Loucy (cell line): Measurements from ENCODE around the gene PEDS1.

Experiments
- EZH2phosphoT487 ChIP-seq: fragments of 200-600 bp; IDR thresholded peaks from 2 replicates; pipeline ENCODE4 v1.6.1; 2018; ENCODE audit warnings: antibody characterized with exemption, mild to moderate bottlenecking, moderate library complexity, borderline replicate concordance
- TF ChIP-seq, protein P1 (sequence below): fragments of 200-600 bp; sonication (generic); conservative IDR thresholded peaks from 2 replicates; pipeline ENCODE4 v1.5.1; 2014; ENCODE audit warnings: mild to moderate bottlenecking, antibody characterized with exemption, low read length

GRCh38 chr20:50124496-50124895 is 29.0 kb downstream of the PEDS1 start:
- TF ChIP-seq, protein P1, sequence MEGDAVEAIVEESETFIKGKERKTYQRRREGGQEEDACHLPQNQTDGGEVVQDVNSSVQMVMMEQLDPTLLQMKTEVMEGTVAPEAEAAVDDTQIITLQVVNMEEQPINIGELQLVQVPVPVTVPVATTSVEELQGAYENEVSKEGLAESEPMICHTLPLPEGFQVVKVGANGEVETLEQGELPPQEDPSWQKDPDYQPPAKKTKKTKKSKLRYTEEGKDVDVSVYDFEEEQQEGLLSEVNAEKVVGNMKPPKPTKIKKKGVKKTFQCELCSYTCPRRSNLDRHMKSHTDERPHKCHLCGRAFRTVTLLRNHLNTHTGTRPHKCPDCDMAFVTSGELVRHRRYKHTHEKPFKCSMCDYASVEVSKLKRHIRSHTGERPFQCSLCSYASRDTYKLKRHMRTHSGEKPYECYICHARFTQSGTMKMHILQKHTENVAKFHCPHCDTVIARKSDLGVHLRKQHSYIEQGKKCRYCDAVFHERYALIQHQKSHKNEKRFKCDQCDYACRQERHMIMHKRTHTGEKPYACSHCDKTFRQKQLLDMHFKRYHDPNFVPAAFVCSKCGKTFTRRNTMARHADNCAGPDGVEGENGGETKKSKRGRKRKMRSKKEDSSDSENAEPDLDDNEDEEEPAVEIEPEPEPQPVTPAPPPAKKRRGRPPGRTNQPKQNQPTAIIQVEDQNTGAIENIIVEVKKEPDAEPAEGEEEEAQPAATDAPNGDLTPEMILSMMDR = no peak
- no peak for TF ChIP-seq EZH2phosphoT487
